Hypothalamus (tissue), 51 donors: ENCODE results near the gene GALNT17.
A peak's percentile ranks its signal among the peaks of the same experiment; 100 is the strongest.

Source experiments
- DNase-seq, 51 donors: peaks; one replicate each; lab custom pipeline; 2025; lab: John Stamatoyannopoulos, UW

GALNT17 gene

GRCh38 chr7:71272509-71273490 is 140.9 kb downstream of the GALNT17 start:
- DNase-seq, result no peak

DNA sequence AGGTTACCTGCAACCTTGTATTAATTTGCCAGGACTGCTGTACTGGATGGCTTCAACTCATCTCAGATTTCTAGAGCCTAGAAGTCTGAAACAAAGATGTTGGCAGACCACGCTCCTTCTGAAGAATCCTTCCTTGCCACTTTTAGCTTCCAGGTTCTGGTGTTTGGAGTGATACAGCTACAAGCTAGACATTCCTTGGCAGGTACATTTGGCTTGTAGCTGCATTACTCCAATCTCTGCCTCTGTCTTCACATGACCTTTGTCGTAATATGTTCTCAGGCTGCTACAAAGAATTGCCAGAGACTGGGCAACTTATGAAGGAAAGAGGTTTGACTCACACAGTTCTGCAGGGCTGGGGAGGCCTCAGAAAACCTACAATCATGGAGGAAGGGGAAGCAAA is 146.3 kb downstream of the GALNT17 start:
- no peak for DNase-seq

DNA sequence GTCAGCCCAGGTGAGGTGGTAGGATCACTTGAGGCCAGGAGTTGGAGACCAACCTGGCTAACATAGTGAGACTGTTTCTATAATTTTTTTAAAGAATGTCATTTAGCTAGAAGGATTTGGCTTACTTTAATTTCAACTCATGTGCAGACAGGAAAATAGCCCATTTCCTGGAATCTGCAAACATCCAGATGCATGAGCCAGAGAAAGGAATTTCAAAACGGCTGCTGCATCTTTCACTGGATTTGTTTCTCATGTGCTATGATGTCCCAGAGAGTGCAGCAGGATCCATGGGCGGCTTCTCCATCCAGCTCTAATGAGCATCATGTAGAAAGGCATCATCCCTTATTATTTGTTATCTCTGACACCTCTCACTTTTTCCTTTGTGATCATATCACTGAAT is 149.3 kb downstream of the GALNT17 start:
- DNase-seq, result no peak

GRCh38 chr7:71283802-71284201 is 151.9 kb downstream of the GALNT17 start:
- DNase-seq, result no peak

DNA sequence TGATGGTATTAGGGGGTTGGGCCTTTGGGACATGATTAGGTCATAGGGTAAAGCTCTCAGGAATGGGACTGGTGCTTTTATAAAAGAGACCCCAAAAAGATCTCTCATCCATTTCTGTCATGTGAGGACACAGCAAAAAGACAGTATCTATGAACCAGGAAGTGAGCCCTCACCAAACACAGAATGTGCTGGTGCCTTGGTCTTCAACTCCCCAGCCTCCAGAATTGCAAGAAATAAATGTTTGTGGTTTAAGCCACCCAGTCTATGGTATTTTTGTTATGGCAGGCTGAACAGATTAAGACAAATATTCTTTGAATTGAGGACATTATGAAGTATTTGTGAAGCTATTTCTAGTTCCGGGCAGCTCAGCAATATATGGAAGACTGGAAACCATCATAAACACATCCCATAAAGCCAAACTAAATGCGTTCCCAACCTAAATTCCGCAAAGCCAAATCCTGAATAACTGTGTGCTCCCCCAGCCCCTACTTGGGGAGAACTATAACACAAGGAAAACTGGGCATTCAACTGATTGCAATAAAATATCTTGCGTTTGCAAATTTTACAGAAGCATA is 153.7 kb downstream of the GALNT17 start:
- no peak for DNase-seq

GRCh38 chr7:71286336-71286735 is 154.4 kb downstream of the GALNT17 start:
- peak in 11 of 51 donors; percentile 1 to 19 (median 4) for DNase-seq

- DNase-seq, result no peak
These were observed 155.0 kb downstream of the GALNT17 start for GRCh38 chr7:71286924-71287323.

DNA sequence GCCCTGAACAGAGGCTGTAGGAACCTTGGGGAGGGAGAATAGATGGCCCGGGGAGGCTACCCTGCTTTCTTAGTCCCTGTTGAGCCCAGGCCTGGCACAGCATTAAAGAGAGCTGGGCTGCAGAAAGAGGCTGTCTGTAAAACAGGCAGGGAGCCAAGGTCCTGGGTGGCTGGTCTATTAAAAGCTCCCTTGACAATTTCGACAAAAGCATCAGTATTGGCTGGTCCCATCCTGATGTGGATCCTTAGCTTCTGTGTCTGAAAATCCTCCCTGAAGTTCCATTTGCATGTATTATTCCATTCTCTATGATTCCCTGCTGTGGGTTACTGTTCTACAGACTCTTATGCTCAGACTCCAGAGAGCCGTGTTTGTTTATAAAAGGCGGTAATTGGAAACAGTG is 158.5 kb downstream of the GALNT17 start:
- peak in 16 of 51 donors; percentile 0 to 36 (median 12) for DNase-seq

DNA sequence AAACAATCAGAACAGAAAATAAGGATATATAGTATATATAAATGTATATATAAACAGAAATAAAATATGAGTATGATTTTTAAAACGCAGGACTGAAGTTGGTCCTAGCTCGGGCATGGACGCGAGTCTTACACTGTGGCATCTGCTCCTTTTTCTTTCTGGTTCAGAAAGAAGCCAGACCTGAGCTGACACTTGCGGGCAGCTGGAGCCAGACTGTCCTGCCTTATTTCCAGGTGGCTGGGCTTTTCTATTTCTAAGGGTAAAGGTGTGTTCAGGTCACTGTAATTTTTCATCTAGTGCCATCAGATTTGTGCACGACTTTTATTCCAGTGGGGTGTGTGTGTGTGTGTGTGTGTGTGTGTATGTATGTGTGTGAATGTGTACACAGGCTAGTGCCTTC is 166.4 kb downstream of the GALNT17 start:
- DNase-seq, result no peak

- no peak for DNase-seq
These were observed 168.1 kb downstream of the GALNT17 start for GRCh38 chr7:71300086-71300485.

GRCh38 chr7:71300603-71301002 is 168.7 kb downstream of the GALNT17 start:
- DNase-seq, result no peak

DNA sequence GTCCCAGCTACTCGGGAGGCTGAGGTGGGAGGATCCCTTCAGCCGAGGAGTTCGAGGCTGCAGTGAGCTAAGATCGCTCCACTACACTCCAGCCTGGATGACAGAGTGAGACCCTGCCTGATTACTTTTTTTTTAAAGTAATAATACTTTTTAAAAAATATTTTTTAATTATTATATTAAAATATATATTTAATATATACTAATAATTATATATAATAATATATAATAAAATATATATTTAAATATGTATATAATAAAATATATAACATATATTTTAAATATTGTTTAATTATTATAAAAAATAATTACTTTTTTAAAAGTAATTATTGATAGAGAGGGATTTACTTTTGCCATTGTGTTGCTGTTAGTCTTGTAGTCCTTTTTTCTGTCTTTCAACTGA is 169.2 kb downstream of the GALNT17 start:
- no peak for DNase-seq

DNA sequence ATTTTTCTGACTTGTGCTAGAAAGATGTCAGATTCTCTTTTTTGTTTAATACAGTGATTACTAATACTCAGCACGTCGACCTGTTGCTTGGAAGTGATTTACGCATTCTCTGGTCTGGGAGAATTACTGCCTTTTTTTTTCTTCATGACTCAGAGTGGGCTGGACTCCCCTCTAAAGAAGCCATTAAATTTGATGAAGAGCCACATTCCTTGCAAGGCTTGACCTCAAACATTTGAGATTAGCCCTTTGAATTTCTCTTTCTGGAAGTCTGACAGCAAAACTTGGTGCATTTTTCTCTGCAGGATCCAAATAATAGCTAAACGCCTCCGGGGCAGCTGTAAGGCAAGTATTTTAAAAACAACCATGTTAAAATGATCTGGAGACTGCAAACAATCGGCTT is 171.6 kb downstream of the GALNT17 start:
- no peak for DNase-seq

DNA sequence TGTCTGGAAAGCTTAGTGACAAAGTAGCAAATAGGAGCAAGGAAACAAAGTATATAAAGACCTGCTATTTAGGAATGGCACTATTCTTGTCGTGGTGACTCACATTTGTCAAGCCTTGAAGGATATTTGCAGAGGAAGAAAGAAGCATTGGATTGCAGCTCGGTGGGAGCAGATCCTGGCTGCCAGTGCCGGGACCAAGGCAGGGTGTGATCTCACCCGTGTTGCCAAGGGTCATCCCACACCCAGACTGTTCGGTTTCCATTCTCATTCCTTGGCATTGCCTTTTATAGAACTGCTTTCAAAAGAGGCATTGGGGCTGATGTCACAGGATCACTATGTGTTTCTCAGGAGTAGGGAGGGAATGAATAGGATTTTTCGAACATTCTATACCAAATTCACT is 176.2 kb downstream of the GALNT17 start:
- peak in 13 of 51 donors; percentile 2 to 76 (median 15) for DNase-seq

GRCh38 chr7:71311576-71311975 is 179.6 kb downstream of the GALNT17 start:
- peak in 1 of 51 donors; percentile 39 for DNase-seq

GRCh38 chr7:71312755-71313490 is 181.0 kb downstream of the GALNT17 start:
- DNase-seq, result no peak

- no peak for DNase-seq
These were observed 181.6 kb downstream of the GALNT17 start for GRCh38 chr7:71313553-71313952.

- DNase-seq, result no peak
These were observed 189.0 kb downstream of the GALNT17 start for GRCh38 chr7:71320916-71321315.

- no peak for DNase-seq
These were observed 190.3 kb downstream of the GALNT17 start for GRCh38 chr7:71322201-71322600.

DNA sequence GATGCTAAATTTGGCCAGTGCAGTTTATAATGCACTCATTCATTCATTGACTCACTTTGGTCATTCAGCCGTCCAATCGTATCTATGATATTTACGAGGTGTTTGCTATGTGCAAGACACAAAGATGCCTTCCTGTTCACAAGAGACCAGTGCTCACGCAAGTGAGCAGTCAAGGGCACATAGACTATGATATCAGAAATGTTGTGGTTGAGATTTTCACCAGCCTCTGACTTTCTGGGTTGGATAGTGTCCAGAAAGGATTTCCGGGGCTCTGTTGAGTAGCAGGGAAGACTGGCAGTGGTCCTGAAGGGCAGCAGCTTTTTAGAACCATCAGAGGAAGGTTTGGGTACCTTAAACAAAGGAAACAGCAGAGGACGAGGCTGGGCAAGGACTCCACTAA is 191.8 kb downstream of the GALNT17 start:
- DNase-seq, result no peak

DNA sequence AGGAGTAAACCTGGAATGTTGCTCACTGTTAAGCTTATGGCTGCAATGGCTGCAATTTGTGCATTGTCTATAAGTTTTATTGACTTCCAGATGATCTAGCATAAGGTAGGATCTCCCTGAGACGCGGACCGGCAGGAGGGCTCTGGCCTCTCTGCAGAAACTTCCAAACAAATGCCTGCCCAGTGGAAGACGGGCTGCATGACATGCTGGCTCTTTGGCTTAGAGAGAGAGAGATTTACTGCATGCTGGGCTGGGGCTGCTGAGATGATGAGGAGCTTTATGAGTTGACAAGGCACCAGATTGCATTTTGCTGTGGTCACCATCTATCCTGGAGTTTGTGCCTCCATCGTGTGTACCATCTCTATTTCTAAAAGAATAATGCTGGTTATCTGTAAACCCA is 193.2 kb downstream of the GALNT17 start:
- no peak for DNase-seq
